ENCODE results near the gene SEC22A. TPM values are rescaled to one million over a fixed set of nuclear protein-coding genes. Genes with fewer than 3 reads are reported as not detected.

Gene SEC22A
- total and polyA plus RNA-seq, 2 experiments from 2014 or later, result 16.0 to 21.9 TPM

- Histone ChIP-seq H3K27me3 (peaks cover 6% of the 10 kb centered on the region), H3K27ac (no peak overlapping the region), H3K79me2 (no peaks in the 10 kb centered on the region), H2AFZ (no peak overlapping the region), H3K4me2 (no peak overlapping the region), H4K20me1 (ENCODE audit: insufficient read depth, poor library complexity, severe bottlenecking) (no peaks in the 10 kb centered on the region), H3K9me2 (replicated peaks; ENCODE audit: insufficient read depth) (no peaks in the 10 kb centered on the region), H3K9me3 (ENCODE audit: low read depth) (no peaks in the 10 kb centered on the region), H3K36me3 (replicated peaks; ENCODE audit: insufficient read depth, low read depth) (no peaks in the 10 kb centered on the region), H3K4me3 (no peak overlapping the region), H3K4me1 (ENCODE audit: insufficient read depth) (no peaks in the 10 kb centered on the region)
- 86% methylated on average over 8 of the region's 8 CpGs for WGBS (ENCODE audit: low lambda C conversion rate, missing lambda C conversion rate)
- DNase-seq (ENCODE audit: low spot score), result no peak
- TF ChIP-seq EZH2phosphoT487 (IDR thresholded peaks at IDR 0.05; ENCODE audit: low read depth, severe bottlenecking, unreplicated experiment) (no peak), EZH2 (IDR thresholded peaks at IDR 0.05; ENCODE audit: borderline replicate concordance) (no peak), CTCF (IDR thresholded peaks at IDR 0.05; ENCODE audit: poor library complexity) (no peak)
These were observed 120.1 kb downstream of the SEC22A start for GRCh38 chr3:123321806-123322205.

GRCh38 chr3:123322866-123323265 lies 121.1 kb downstream of the SEC22A start:
- Histone ChIP-seq H3K27me3 (peaks cover 9% of the 10 kb centered on the region), H3K27ac (no peak overlapping the region), H3K9me2 (replicated peaks; ENCODE audit: insufficient read depth) (no peaks in the 10 kb centered on the region), H3K4me2 (no peak overlapping the region), H4K20me1 (ENCODE audit: insufficient read depth, poor library complexity, severe bottlenecking) (no peaks in the 10 kb centered on the region), H2AFZ (no peak overlapping the region), H3K79me2 (no peaks in the 10 kb centered on the region), H3K9me3 (ENCODE audit: low read depth) (no peaks in the 10 kb centered on the region), H3K4me1 (ENCODE audit: insufficient read depth) (no peaks in the 10 kb centered on the region), H3K4me3 (no peak overlapping the region), H3K36me3 (replicated peaks; ENCODE audit: insufficient read depth, low read depth) (no peaks in the 10 kb centered on the region)
- no peak for DNase-seq (ENCODE audit: low spot score)
- WGBS (ENCODE audit: low lambda C conversion rate, missing lambda C conversion rate), result 76% methylated on average over 11 of the region's 11 CpGs
- no peak for TF ChIP-seq EZH2 (IDR thresholded peaks at IDR 0.05; ENCODE audit: borderline replicate concordance)
- TF ChIP-seq EZH2phosphoT487 (IDR thresholded peaks at IDR 0.05; ENCODE audit: low read depth, severe bottlenecking, unreplicated experiment), result no peak
- TF ChIP-seq CTCF (IDR thresholded peaks at IDR 0.05; ENCODE audit: poor library complexity), result no peak

Small RNA genes lying within 50 kb of the gene (microRNA-seq; reads per million reads assigned to microRNA genes)
- 2.7 reads per million for gene MIR7110

Other genes with a start within 250 kb of the SEC22A start
- gene SEMA5B, start 174.2 kb upstream of the SEC22A start, total RNA-seq, result 0.88 and 1.4 TPM in 2 replicates
- 1.8 and 4.2 TPM in 2 replicates for gene SEMA5B, start 174.2 kb upstream of the SEC22A start, polyA plus RNA-seq
- gene PDIA5, start 134.9 kb upstream of the SEC22A start, total RNA-seq, result 71.8 and 82.0 TPM in 2 replicates
- 88.4 and 97.3 TPM in 2 replicates for gene PDIA5, start 134.9 kb upstream of the SEC22A start, polyA plus RNA-seq
- gene ADCY5, start 247.1 kb downstream of the SEC22A start, total RNA-seq, result 3.1 and 5.3 TPM in 2 replicates
- gene ADCY5, start 247.1 kb downstream of the SEC22A start, polyA plus RNA-seq, result 2.1 and 4.7 TPM in 2 replicates

All from hepatocyte (in vitro differentiated cells).